MM.1S (cell line): ENCODE measurements around the gene MRPS2.

Source experiments
- DNase-seq: peaks from one replicate; pipeline ENCODE4 v3.0.0-alpha.2; 2015
- H2AFZ ChIP-seq: fragments of 300-600 bp; sonication (generic); 2 replicates; pipeline ENCODE4 v1.6.0; 2016; ENCODE audit warnings: antibody characterized with exemption, low read length
- H3F3A ChIP-seq: fragments of 300-600 bp; sonication (generic); 2 replicates; pipeline ENCODE4 v1.6.1; 2016; ENCODE audit warnings: mild to moderate bottlenecking, antibody characterized with exemption, low read length, moderate library complexity, mixed read lengths; ENCODE audit not compliant: insufficient read depth
- H3K27ac ChIP-seq: fragments of 300-600 bp; sonication (generic); 2 replicates; pipeline ENCODE4 v1.5.1; 2016; ENCODE audit warnings: mild to moderate bottlenecking, low read length
- H3K27me3 ChIP-seq: fragments of 300-600 bp; sonication (generic); replicated peaks from 2 replicates; pipeline ENCODE4 v1.6.0; 2016; ENCODE audit warnings: low read length; ENCODE audit not compliant: insufficient read depth
- H3K36me3 ChIP-seq: fragments of 300-600 bp; sonication (generic); replicated peaks from 2 replicates; pipeline ENCODE4 v1.6.1; 2016; ENCODE audit warnings: mild to moderate bottlenecking, low read length, mixed read lengths; ENCODE audit not compliant: insufficient read depth
- H3K4me1 ChIP-seq: fragments of 300-600 bp; sonication (generic); 2 replicates; pipeline ENCODE4 v1.6.1; 2016; ENCODE audit warnings: low read length, mixed read lengths
- H3K4me2 ChIP-seq: fragments of 300-600 bp; sonication (generic); 2 replicates; pipeline ENCODE4 v1.6.0; 2016; ENCODE audit warnings: low read depth, low read length
- H3K4me3 ChIP-seq: fragments of 300-600 bp; sonication (generic); 2 replicates; pipeline ENCODE4 v1.5.1; 2016; ENCODE audit warnings: low read length, mixed read lengths
- H3K79me2 ChIP-seq: fragments of 300-600 bp; sonication (generic); 2 replicates; pipeline ENCODE4 v1.6.1; 2016; ENCODE audit warnings: mixed run types, low read length, mixed read lengths
- H3K9ac ChIP-seq: fragments of 300-600 bp; sonication (generic); 2 replicates; pipeline ENCODE4 v1.6.1; 2016; ENCODE audit warnings: low read length, mixed read lengths
- H3K9me2 ChIP-seq: fragments of 300-600 bp; sonication (generic); replicated peaks from 2 replicates; pipeline ENCODE4 v1.6.1; 2016; ENCODE audit warnings: mild to moderate bottlenecking, low read length, mixed read lengths; ENCODE audit not compliant: insufficient read depth
- H3K9me3 ChIP-seq: fragments of 300-600 bp; sonication (generic); replicated peaks from 2 replicates; pipeline ENCODE4 v1.6.1; 2016; ENCODE audit warnings: mild to moderate bottlenecking, low read length, mixed read lengths; ENCODE audit not compliant: insufficient read depth
- H4K20me1 ChIP-seq: fragments of 300-600 bp; sonication (generic); 2 replicates; pipeline ENCODE4 v1.6.1; 2016; ENCODE audit warnings: mild to moderate bottlenecking, low read length, moderate library complexity, mixed read lengths; ENCODE audit not compliant: insufficient read depth
- EZH2 ChIP-seq: fragments of 300-600 bp; sonication (generic); optimal IDR thresholded peaks from 2 replicates; pipeline ENCODE3; 2017; ENCODE audit warnings: low read depth, mild to moderate bottlenecking, antibody characterized with exemption, low read length, mixed read lengths
- EZH2phosphoT487 ChIP-seq: fragments of 300-600 bp; sonication (generic); IDR thresholded peaks from 2 replicates; pipeline ENCODE4 v1.6.1; 2018; ENCODE audit warnings: antibody characterized with exemption, low read length
- TF ChIP-seq, protein P1 (sequence below): fragments of 300-600 bp; sonication (generic); IDR thresholded peaks from 2 replicates; pipeline ENCODE4 v1.5.1; 2016; ENCODE audit warnings: antibody characterized with exemption, low read length, mixed read lengths

The MRPS2 gene

DNA sequence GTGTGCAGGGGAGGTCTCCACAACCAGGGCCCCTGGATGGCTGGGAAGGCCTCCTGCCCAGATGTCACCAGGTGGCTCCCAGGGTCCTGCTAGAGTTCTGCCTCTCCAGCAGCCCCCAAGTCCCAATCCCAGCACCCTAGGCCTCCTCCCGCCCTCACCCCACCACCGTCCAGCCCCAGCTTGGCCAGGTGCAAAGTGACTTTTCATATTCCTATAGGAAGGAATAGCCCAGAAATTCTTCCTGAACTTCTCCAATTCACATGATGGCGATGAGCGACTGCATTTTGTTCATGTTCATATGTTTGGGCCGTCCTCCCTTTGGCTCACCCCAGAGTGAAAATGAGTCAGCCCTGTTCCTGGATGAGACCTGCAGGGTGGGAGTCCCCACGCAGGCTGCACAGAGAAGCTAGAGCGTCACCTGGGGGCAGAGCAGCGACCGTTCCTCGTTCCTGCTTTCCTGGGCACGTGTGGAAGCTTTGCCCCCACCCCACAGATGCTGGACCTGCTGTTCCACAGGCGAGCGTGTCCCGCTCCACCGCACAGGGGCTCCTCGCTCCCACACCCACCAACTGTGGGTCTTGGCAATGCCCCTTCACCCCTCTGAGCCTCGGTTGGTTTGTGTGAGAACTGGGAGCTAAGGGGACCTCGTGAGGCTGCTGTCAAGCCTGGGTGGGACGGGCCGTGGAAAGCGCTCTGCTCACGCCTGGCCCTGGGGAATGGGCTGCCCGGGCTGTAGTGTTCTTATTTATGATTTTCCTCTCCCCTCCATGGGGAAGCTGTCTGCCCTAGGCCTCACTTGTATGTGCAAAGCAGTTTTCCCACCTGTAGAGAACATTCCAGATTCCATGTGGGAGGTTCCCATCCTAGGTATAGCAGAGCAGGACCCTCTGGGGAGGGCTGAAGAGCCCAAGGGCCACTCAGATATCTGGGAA lies 6.9 kb downstream of the MRPS2 start:
- Histone ChIP-seq H3K4me1 (peaks cover 14% of the 10 kb centered on the region), H3K4me3 (no peak overlapping the region), H4K20me1 (no peaks in the 10 kb centered on the region; the same call in 1 of the 2 replicates), H3K9me2 (no peaks in the 10 kb centered on the region), H3K9ac (no peak overlapping the region), H3F3A (no peaks in the 10 kb centered on the region; the same call in 1 of the 2 replicates), H3K27me3 (no peaks in the 10 kb centered on the region), H3K9me3 (no peaks in the 10 kb centered on the region), H3K27ac (no peak overlapping the region), H3K4me2 (no peak overlapping the region), H3K36me3 (no peaks in the 10 kb centered on the region), H3K79me2 (peaks cover 14% of the 10 kb centered on the region), H2AFZ (no peak overlapping the region)
- no peak for DNase-seq
- TF ChIP-seq EZH2phosphoT487 (no peak), EZH2 (no peak)
- TF ChIP-seq, protein P1, sequence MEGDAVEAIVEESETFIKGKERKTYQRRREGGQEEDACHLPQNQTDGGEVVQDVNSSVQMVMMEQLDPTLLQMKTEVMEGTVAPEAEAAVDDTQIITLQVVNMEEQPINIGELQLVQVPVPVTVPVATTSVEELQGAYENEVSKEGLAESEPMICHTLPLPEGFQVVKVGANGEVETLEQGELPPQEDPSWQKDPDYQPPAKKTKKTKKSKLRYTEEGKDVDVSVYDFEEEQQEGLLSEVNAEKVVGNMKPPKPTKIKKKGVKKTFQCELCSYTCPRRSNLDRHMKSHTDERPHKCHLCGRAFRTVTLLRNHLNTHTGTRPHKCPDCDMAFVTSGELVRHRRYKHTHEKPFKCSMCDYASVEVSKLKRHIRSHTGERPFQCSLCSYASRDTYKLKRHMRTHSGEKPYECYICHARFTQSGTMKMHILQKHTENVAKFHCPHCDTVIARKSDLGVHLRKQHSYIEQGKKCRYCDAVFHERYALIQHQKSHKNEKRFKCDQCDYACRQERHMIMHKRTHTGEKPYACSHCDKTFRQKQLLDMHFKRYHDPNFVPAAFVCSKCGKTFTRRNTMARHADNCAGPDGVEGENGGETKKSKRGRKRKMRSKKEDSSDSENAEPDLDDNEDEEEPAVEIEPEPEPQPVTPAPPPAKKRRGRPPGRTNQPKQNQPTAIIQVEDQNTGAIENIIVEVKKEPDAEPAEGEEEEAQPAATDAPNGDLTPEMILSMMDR = no peak

DNA sequence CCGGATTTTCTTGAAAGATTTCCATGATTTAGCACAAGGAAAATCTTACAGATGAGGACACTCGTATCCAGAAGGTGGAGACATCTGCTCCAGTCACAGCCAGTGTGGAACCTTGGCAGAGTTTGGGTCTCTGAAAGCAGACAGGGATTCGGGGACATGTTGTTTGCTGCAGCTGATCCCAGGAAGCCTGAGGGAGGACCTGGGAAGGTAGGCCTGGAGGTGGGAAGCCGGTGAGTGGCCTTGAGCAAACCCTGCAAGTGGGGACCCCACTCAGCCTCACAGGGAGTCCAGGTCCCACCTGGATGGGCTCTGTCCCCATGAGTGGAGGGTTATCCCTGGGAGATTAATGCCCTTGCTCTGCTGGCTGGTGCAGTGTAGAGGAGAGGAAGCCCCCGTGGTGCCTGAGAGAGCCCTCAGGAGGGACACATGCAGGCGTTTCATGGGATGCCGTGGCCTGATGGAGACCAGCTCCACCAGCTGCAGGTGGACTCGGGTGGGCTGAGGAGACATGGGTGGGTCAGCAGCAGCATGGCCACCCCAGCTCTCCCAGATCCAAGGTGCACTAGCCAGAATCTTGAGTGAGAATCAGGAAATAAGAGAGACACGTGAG lies 7.8 kb downstream of the MRPS2 start:
- Histone ChIP-seq H2AFZ (no peak overlapping the region), H3K9me3 (no peaks in the 10 kb centered on the region), H3K9ac (no peak overlapping the region), H3K9me2 (no peaks in the 10 kb centered on the region), H3K4me3 (no peak overlapping the region), H3K4me2 (no peak overlapping the region), H3K36me3 (no peaks in the 10 kb centered on the region), H4K20me1 (no peaks in the 10 kb centered on the region; the same call in 1 of the 2 replicates), H3K4me1 (peaks cover 14% of the 10 kb centered on the region), H3K27ac (no peak overlapping the region), H3K79me2 (0 out of 2 replicates have a peak, but pooled peaks cover 5% of the 10 kb centered on the region), H3F3A (no peaks in the 10 kb centered on the region; the same call in 1 of the 2 replicates), H3K27me3 (no peaks in the 10 kb centered on the region)
- no peak for TF ChIP-seq EZH2
- no peak for TF ChIP-seq EZH2phosphoT487
- TF ChIP-seq, protein P1 = no peak
- no peak for DNase-seq

DNA sequence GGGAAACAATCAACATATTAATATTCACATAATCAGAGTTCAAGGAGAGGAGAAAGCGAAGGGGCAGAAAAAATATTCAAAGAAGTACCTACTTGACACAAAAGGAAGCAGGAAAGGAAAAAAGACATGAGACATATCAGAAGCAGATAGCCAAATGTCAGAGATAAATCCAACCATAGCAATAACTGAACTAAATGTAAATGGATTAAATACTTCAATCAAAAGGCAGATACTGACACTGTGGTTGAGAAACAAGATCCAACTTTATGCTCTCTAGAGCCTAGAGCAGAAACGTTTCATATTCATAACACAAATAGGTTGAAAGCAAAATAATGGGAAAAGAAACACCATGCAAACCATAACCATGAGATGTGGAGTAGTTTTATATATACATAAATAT lies 9.0 kb downstream of the MRPS2 start:
- Histone ChIP-seq H3F3A (no peaks in the 10 kb centered on the region; the same call in 1 of the 2 replicates), H3K79me2 (no peaks in the 10 kb centered on the region), H3K4me1 (peaks cover 14% of the 10 kb centered on the region), H3K9me3 (no peaks in the 10 kb centered on the region), H3K4me3 (no peak overlapping the region), H3K9me2 (no peaks in the 10 kb centered on the region), H2AFZ (no peak overlapping the region), H3K4me2 (no peak overlapping the region), H3K27ac (no peak overlapping the region), H3K27me3 (no peaks in the 10 kb centered on the region), H3K9ac (no peak overlapping the region), H3K36me3 (no peaks in the 10 kb centered on the region), H4K20me1 (no peaks in the 10 kb centered on the region; the same call in 1 of the 2 replicates)
- DNase-seq = no peak
- TF ChIP-seq EZH2 = no peak
- TF ChIP-seq, protein P1 = no peak
- TF ChIP-seq EZH2phosphoT487 = no peak
